OCI-LY3 (cell line): Measurements from ENCODE around the gene ST3GAL3.

Source experiments
- H2AFZ ChIP-seq: fragments of 200-600, 300-600 bp; shearing (Covaris generic); 2 replicates; pipeline ENCODE4 v1.6.0; 2014; ENCODE audit warnings: antibody characterized with exemption, low read depth, low read length
- H3K27ac ChIP-seq: fragments of 200-600, 300-600 bp; sonication (generic); 2 replicates; pipeline ENCODE4 v1.5.1; 2014; ENCODE audit warnings: mild to moderate bottlenecking, low read length, moderate library complexity, mixed read lengths
- H3K27me3 ChIP-seq: fragments of 200-600, 300-600 bp; sonication (generic); 2 replicates; pipeline ENCODE4 v1.6.1; 2014; ENCODE audit warnings: low read depth, low read length, mixed read lengths
- H3K36me3 ChIP-seq: fragments of 200-600, 300-600 bp; sonication (generic); replicated peaks from 2 replicates; pipeline ENCODE3; 2014; ENCODE audit warnings: low read depth, low read length, mixed read lengths
- H3K4me1 ChIP-seq: fragments of 300-600, 200-600 bp; sonication (generic); 2 replicates; pipeline ENCODE4 v1.6.1; 2014; ENCODE audit warnings: low read length, mixed read lengths
- H3K4me2 ChIP-seq: fragments of 200-600, 300-600 bp; sonication (generic); 2 replicates; pipeline ENCODE4 v1.6.1; 2014; ENCODE audit warnings: low read length, mixed read lengths
- H3K4me3 ChIP-seq: fragments of 300-600, 200-600 bp; sonication (generic); 2 replicates; pipeline ENCODE4 v1.5.1; 2014; ENCODE audit warnings: antibody characterized with exemption, mild to moderate bottlenecking, low read length, moderate library complexity
- H3K79me2 ChIP-seq: fragments of 300-600, 200-600 bp; shearing (Covaris generic); 2 replicates; pipeline ENCODE4 v1.6.1; 2014; ENCODE audit warnings: mild to moderate bottlenecking, low read length, mixed read lengths
- H3K9ac ChIP-seq: fragments of 300-600, 200-600 bp; shearing (Covaris generic); 2 replicates; pipeline ENCODE4 v1.6.0; 2014; ENCODE audit warnings: mild to moderate bottlenecking, low read length, moderate library complexity
- H3K9me3 ChIP-seq: fragments of 200-600, 300-600 bp; shearing (Covaris generic); 2 replicates; pipeline ENCODE4 v1.6.1; 2014; ENCODE audit warnings: low read length, mixed read lengths; ENCODE audit not compliant: insufficient read depth
- H4K20me1 ChIP-seq: fragments of 200-600, 300-600 bp; sonication (generic); 2 replicates; pipeline ENCODE4 v1.6.1; 2016; ENCODE audit warnings: low read length, mixed read lengths; ENCODE audit not compliant: insufficient read depth
- CTCF ChIP-seq: fragments of 200-600, 300-600 bp; sonication (generic); IDR thresholded peaks from 2 replicates; pipeline ENCODE4 v1.5.1; 2014; ENCODE audit warnings: antibody characterized with exemption, low read length, low read depth
- EZH2phosphoT487 ChIP-seq: fragments of 200-600 bp; shearing (Covaris generic); IDR thresholded peaks from 2 replicates; pipeline ENCODE4 v1.6.1; 2018; ENCODE audit warnings: antibody characterized with exemption, mixed run types, low read depth

The ST3GAL3 gene

GRCh38 chr1:43689289-43689688 is 18.0 kb upstream of the ST3GAL3 start:
- no peaks in the 10 kb centered on the region for H3K79me2 ChIP-seq
- H3K36me3 ChIP-seq = peaks cover 14% of the 10 kb centered on the region

GRCh38 chr1:43691871-43692815 is 15.2 kb upstream of the ST3GAL3 start:
- Histone ChIP-seq H3K36me3 (peaks cover 10% of the 10 kb centered on the region), H3K79me2 (no peaks in the 10 kb centered on the region), H3K27me3 (no peaks in the 10 kb centered on the region), H3K27ac (no peak overlapping the region), H3K9ac (no peak overlapping the region), H3K9me3 (no peaks in the 10 kb centered on the region), H4K20me1 (no peaks in the 10 kb centered on the region), H3K4me2 (no peak overlapping the region), H2AFZ (no peak overlapping the region), H3K4me3 (no peak overlapping the region), H3K4me1 (no peaks in the 10 kb centered on the region)
- no peak for TF ChIP-seq CTCF
- TF ChIP-seq EZH2phosphoT487 = no peak

More at GRCh38 chr1:43689289-43689688, 18.0 kb upstream of the ST3GAL3 start:
- no peak for TF ChIP-seq EZH2phosphoT487
- no peak for TF ChIP-seq CTCF
- no peak overlapping the region for H3K4me2 ChIP-seq
- H3K27ac ChIP-seq = no peak overlapping the region
- H3K4me1 ChIP-seq = no peaks in the 10 kb centered on the region
- H3K27me3 ChIP-seq = no peaks in the 10 kb centered on the region
- no peaks in the 10 kb centered on the region for H3K9me3 ChIP-seq
- H3K9ac ChIP-seq = no peak overlapping the region
- H3K4me3 ChIP-seq = no peak overlapping the region
- no peaks in the 10 kb centered on the region for H4K20me1 ChIP-seq
- H2AFZ ChIP-seq = no peak overlapping the region

- no peak overlapping the region for H3K9ac ChIP-seq
- H4K20me1 ChIP-seq = no peaks in the 10 kb centered on the region
- no peaks in the 10 kb centered on the region for H3K4me1 ChIP-seq
- H3K4me2 ChIP-seq = no peak overlapping the region
- H3K4me3 ChIP-seq = no peak overlapping the region
- H3K79me2 ChIP-seq = no peaks in the 10 kb centered on the region
- no peaks in the 10 kb centered on the region for H3K9me3 ChIP-seq
- no peak for TF ChIP-seq CTCF
- no peak for TF ChIP-seq EZH2phosphoT487
- no peaks in the 10 kb centered on the region for H3K27me3 ChIP-seq
- peaks cover 10% of the 10 kb centered on the region for H3K36me3 ChIP-seq
- H2AFZ ChIP-seq = no peak overlapping the region
- no peak overlapping the region for H3K27ac ChIP-seq
These were observed 14.0 kb upstream of the ST3GAL3 start for GRCh38 chr1:43693371-43693770.

GRCh38 chr1:43699281-43699680 is 8.1 kb upstream of the ST3GAL3 start:
- H3K9me3 ChIP-seq = no peaks in the 10 kb centered on the region
- H3K4me2 ChIP-seq = no peak overlapping the region
- no peaks in the 10 kb centered on the region for H3K4me1 ChIP-seq
- H3K4me3 ChIP-seq = no peak overlapping the region
- no peak overlapping the region for H3K9ac ChIP-seq
- no peaks in the 10 kb centered on the region for H3K79me2 ChIP-seq
- no peak for TF ChIP-seq CTCF
- TF ChIP-seq EZH2phosphoT487 = no peak
- no peak overlapping the region for H3K27ac ChIP-seq
- H3K36me3 ChIP-seq = peaks cover 5% of the 10 kb centered on the region
- H3K27me3 ChIP-seq = no peaks in the 10 kb centered on the region
- H2AFZ ChIP-seq = no peak overlapping the region
- H4K20me1 ChIP-seq = no peaks in the 10 kb centered on the region
